Panc1 (cell line): ENCODE measurements around the gene NIFK.
"Not testable (repeated sequence)": the region's sequence is repeated elsewhere in the genome, so short reads cannot be mapped to it uniquely, and the experiment has no call there.

Experiments used
- CTCF ChIP-seq: fragments of 450-650 bp; IDR thresholded peaks from 2 replicates; pipeline ENCODE4 v1.5.1; 2017; ENCODE audit warnings: mild to moderate bottlenecking
- SIN3A ChIP-seq: IDR thresholded peaks from 2 replicates; pipeline ENCODE4 v1.6.1; 2012; ENCODE audit warnings: low read depth, mild to moderate bottlenecking, low read length, moderate library complexity, borderline replicate concordance; ENCODE audit not compliant: insufficient read depth
- TCF7L2 ChIP-seq: IDR thresholded peaks from 2 replicates; pipeline ENCODE4 v1.6.1; 2011; ENCODE audit warnings: mild to moderate bottlenecking, low read depth, low read length, inconsistent platforms

GRCh38 chr2:121734544-121734943 lies 2.1 kb downstream of the NIFK start:
- not testable (repeated sequence) for TF ChIP-seq CTCF, SIN3A, TCF7L2
